Measurements from ENCODE around the gene CRISP2. TPM values are rescaled to one million over a fixed set of nuclear protein-coding genes. Genes with fewer than 3 reads are reported as not detected.

CRISP2 gene
- total RNA-seq, 1 experiment from 2014 or later: not detected

DNA sequence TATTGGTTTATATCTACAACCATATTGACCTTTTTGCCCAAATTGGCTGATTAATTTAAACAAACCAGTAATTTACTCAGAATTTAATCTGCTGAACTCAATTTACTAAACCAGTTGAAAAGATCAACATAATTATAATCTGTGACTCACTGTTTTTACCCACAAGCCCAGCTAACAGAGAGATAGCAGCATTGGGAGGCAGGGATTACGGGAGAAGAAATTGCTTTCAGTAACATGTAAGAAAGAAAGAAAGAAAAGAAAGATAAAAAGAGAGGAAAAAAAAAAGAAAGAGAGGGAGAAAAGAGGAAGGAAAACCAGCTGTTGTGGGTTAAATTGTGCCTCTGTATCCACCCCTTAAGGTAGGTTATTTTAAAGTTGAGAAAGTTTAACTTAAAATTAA, 63.4 kb downstream of the CRISP2 start:
- Histone ChIP-seq H3K9me2 (ENCODE audit: insufficient read depth) (no peaks in the 10 kb centered on the region), H2AFZ (no peak overlapping the region), H3K4me2 (no peak overlapping the region), H3K79me2 (ENCODE audit: low read depth) (no peaks in the 10 kb centered on the region), H3K27ac (no peak overlapping the region), H3K9me3 (ENCODE audit: insufficient read depth, low read depth) (no peaks in the 10 kb centered on the region), H4K20me1 (ENCODE audit: insufficient read depth) (no peaks in the 10 kb centered on the region), H3K4me1 (replicated peaks; ENCODE audit: insufficient read depth) (no peaks in the 10 kb centered on the region), H3K36me3 (ENCODE audit: low read depth) (no peaks in the 10 kb centered on the region), H3K4me3 (no peak overlapping the region), H3K27me3 (ENCODE audit: insufficient read depth, low read depth) (no peaks in the 10 kb centered on the region), H3F3A (ENCODE audit: insufficient read depth, low read depth) (no peaks in the 10 kb centered on the region)
- TF ChIP-seq EZH2 (IDR thresholded peaks at IDR 0.05; ENCODE audit: low read depth): no peak
- TF ChIP-seq, protein P1, sequence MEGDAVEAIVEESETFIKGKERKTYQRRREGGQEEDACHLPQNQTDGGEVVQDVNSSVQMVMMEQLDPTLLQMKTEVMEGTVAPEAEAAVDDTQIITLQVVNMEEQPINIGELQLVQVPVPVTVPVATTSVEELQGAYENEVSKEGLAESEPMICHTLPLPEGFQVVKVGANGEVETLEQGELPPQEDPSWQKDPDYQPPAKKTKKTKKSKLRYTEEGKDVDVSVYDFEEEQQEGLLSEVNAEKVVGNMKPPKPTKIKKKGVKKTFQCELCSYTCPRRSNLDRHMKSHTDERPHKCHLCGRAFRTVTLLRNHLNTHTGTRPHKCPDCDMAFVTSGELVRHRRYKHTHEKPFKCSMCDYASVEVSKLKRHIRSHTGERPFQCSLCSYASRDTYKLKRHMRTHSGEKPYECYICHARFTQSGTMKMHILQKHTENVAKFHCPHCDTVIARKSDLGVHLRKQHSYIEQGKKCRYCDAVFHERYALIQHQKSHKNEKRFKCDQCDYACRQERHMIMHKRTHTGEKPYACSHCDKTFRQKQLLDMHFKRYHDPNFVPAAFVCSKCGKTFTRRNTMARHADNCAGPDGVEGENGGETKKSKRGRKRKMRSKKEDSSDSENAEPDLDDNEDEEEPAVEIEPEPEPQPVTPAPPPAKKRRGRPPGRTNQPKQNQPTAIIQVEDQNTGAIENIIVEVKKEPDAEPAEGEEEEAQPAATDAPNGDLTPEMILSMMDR (conservative IDR thresholded peaks at IDR 0.05): no peak
- ChIA-PET POLR2A (ENCODE audit: unreplicated experiment) (no interaction called here), CTCF (interaction anchor here (0.6 kb wide), 1 partner anchor 79 kb away, joined by 3 read pairs; no protein-coding TSS in a partner anchor)
- intact Hi-C loops (cut with micrococcal nuclease; ENCODE audit: unreplicated experiment): no loop called here
- no TSS peak for BruUV-seq (replicated peaks)
- no peak for DNase-seq

DNA sequence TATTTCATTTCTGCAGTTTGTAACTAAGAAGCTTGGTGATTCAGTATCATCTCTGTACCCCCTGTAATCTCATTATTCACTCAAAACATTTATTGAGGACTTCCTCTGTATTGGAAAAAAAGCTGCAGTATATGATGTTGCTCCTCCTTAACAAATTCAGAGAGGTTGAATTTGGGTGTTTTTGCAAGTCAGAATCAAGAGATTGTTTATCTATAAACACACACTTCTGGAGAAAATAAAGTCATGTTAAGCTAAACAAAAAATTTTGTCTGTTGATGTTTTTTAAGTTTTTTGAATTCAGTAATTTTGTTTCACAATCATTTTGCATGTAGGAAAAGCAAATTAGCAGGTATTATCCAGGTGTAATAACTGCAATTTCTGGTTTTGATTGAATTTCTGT, 65.3 kb downstream of the CRISP2 start:
- Histone ChIP-seq H3K9me3 (ENCODE audit: insufficient read depth, low read depth) (no peaks in the 10 kb centered on the region), H3K27me3 (ENCODE audit: insufficient read depth, low read depth) (no peaks in the 10 kb centered on the region), H3K4me1 (replicated peaks; ENCODE audit: insufficient read depth) (no peaks in the 10 kb centered on the region), H3K4me2 (no peak overlapping the region), H3F3A (ENCODE audit: insufficient read depth, low read depth) (no peaks in the 10 kb centered on the region), H3K36me3 (ENCODE audit: low read depth) (no peaks in the 10 kb centered on the region), H2AFZ (no peak overlapping the region; the same call in 1 of the 2 replicates), H3K27ac (no peak overlapping the region), H4K20me1 (ENCODE audit: insufficient read depth) (no peaks in the 10 kb centered on the region), H3K9me2 (ENCODE audit: insufficient read depth) (no peaks in the 10 kb centered on the region), H3K79me2 (ENCODE audit: low read depth) (no peaks in the 10 kb centered on the region), H3K4me3 (no peak overlapping the region)
- TF ChIP-seq EZH2 (IDR thresholded peaks at IDR 0.05; ENCODE audit: low read depth): no peak
- TF ChIP-seq, protein P1 (conservative IDR thresholded peaks at IDR 0.05): no peak
- ChIA-PET CTCF (no interaction called here), POLR2A (ENCODE audit: unreplicated experiment) (no interaction called here)
- no peak for DNase-seq
- no TSS peak for BruUV-seq (replicated peaks)
- intact Hi-C loops (cut with micrococcal nuclease; ENCODE audit: unreplicated experiment): no loop called here

DNA sequence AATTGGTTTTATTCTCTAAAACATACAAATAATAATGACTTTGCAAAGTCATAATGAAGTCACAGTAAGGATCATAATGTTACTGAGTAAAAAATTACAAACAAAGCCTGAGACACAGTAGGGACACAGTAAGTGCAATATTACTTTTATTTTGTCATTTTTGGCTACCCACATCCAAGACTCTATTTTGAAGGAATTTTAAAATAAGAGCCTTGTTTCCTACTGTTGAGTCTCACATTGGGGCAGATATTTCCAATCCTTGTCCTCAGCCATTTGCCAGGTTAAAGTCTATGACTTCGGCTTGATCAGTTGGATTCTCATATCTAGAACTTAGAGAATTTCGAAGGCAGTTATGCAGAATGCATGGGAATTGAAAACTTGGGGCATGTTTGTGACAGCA, 65.9 kb downstream of the CRISP2 start:
- DNase-seq: no peak
- Histone ChIP-seq H3K27ac (no peak overlapping the region), H3K9me3 (ENCODE audit: insufficient read depth, low read depth) (no peaks in the 10 kb centered on the region), H4K20me1 (ENCODE audit: insufficient read depth) (no peaks in the 10 kb centered on the region), H3K79me2 (ENCODE audit: low read depth) (no peaks in the 10 kb centered on the region), H3F3A (ENCODE audit: insufficient read depth, low read depth) (no peaks in the 10 kb centered on the region), H3K4me1 (replicated peaks; ENCODE audit: insufficient read depth) (no peaks in the 10 kb centered on the region), H3K27me3 (ENCODE audit: insufficient read depth, low read depth) (no peaks in the 10 kb centered on the region), H3K4me2 (no peak overlapping the region), H3K9me2 (ENCODE audit: insufficient read depth) (no peaks in the 10 kb centered on the region), H3K4me3 (no peak overlapping the region), H3K36me3 (ENCODE audit: low read depth) (no peaks in the 10 kb centered on the region), H2AFZ (no peak overlapping the region; the same call in 1 of the 2 replicates)
- ChIA-PET POLR2A (ENCODE audit: unreplicated experiment) (no interaction called here), CTCF (no interaction called here)
- intact Hi-C loops (cut with micrococcal nuclease; ENCODE audit: unreplicated experiment): no loop called here
- no TSS peak for BruUV-seq (replicated peaks)
- TF ChIP-seq EZH2 (IDR thresholded peaks at IDR 0.05; ENCODE audit: low read depth): no peak
- TF ChIP-seq, protein P1 (conservative IDR thresholded peaks at IDR 0.05): no peak

Data from PC-9 (cell line).